Liver (tissue), 9 donors: ENCODE measurements around the gene HCLS1. TPM values are rescaled to one million over a fixed set of nuclear protein-coding genes. Genes with fewer than 3 reads are reported as not detected.

Experiments
- DNase-seq: peaks from one replicate; pipeline ENCODE4 v3.0.0-alpha.2; 2017; ENCODE audit warnings: low spot score
- H3K27ac ChIP-seq, 2 donors: one replicate each; pipeline ENCODE4 v1.7.0; 2013; ENCODE audit warnings: inconsistent platforms in 2 of 2, low read length in 2 of 2, control low read depth in 1 of 2, low read depth in 1 of 2, mild to moderate bottlenecking in 1 of 2
- H3K27me3 ChIP-seq, 4 donors: one replicate each; pipeline versions ENCODE4 v1.6.1 to v1.7.0; 2013; ENCODE audit warnings: low read length in 3 of 4, inconsistent platforms in 1 of 4, mild to moderate bottlenecking in 1 of 4, moderate library complexity in 1 of 4; ENCODE audit not compliant: control insufficient read depth in 4 of 4, insufficient read depth in 4 of 4
- H3K36me3 ChIP-seq, 4 donors: one replicate each; pipeline versions ENCODE4 v1.6.1 to v1.7.0; 2013; ENCODE audit warnings: low read length in 3 of 4, mild to moderate bottlenecking in 3 of 4, low read depth in 1 of 4, moderate library complexity in 1 of 4; ENCODE audit not compliant: control insufficient read depth in 4 of 4, insufficient read depth in 3 of 4
- H3K4me1 ChIP-seq, 4 donors: one replicate each; pipeline versions ENCODE4 v1.6.1 to v1.7.0; 2013; ENCODE audit warnings: low read length in 3 of 4, mild to moderate bottlenecking in 3 of 4, moderate library complexity in 1 of 4; ENCODE audit not compliant: control insufficient read depth in 4 of 4, insufficient read depth in 4 of 4
- H3K4me3 ChIP-seq, 3 donors: one replicate each; pipeline versions ENCODE4 v1.6.1 to v1.7.0; 2013; ENCODE audit warnings: low read length in 3 of 3, control low read depth in 1 of 3, low read depth in 1 of 3, mild to moderate bottlenecking in 1 of 3
- H3K9ac ChIP-seq, 2 donors: one replicate each; pipeline ENCODE4 v1.7.0; 2013; ENCODE audit warnings: low read length in 2 of 2, mild to moderate bottlenecking in 2 of 2, moderate library complexity in 2 of 2, control low read depth in 1 of 2, low read depth in 1 of 2
- H3K9me3 ChIP-seq, 4 donors: one replicate each; pipeline versions ENCODE4 v1.6.1 to v1.7.0; 2013; ENCODE audit warnings: low read length in 3 of 4; ENCODE audit not compliant: control insufficient read depth in 4 of 4
- ATF3 ChIP-seq: IDR thresholded peaks from 2 replicates; pipeline ENCODE4 v1.6.1; 2016; ENCODE audit warnings: antibody characterized with exemption
- EGR1 ChIP-seq, 2 donors: IDR thresholded peaks; 2 replicates each; pipeline ENCODE4 v1.6.1; 2016 to 2018; ENCODE audit warnings: antibody characterized with exemption in 2 of 2, low read depth in 2 of 2
- FOXA1 ChIP-seq: IDR thresholded peaks from 2 replicates; pipeline ENCODE4 v1.6.1; 2016; ENCODE audit warnings: antibody characterized with exemption
- GABPA ChIP-seq, 2 donors: IDR thresholded peaks in 1 of 2; conservative IDR thresholded peaks in 1 of 2; 2 replicates each; pipeline ENCODE4 v1.6.1; 2016; ENCODE audit warnings: antibody characterized with exemption in 2 of 2, mild to moderate bottlenecking in 1 of 2, moderate library complexity in 1 of 2
- HNF4A ChIP-seq, 2 donors: conservative IDR thresholded peaks; 2 replicates each; pipeline ENCODE4 v1.6.1; 2016; ENCODE audit warnings: antibody characterized with exemption in 2 of 2, mild to moderate bottlenecking in 2 of 2
- NR2F2 ChIP-seq: IDR thresholded peaks from 2 replicates; pipeline ENCODE4 v1.6.1; 2016; ENCODE audit warnings: antibody characterized with exemption
- RAD21 ChIP-seq, 2 donors: IDR thresholded peaks; 2 replicates each; pipeline ENCODE4 v1.6.1; 2016; ENCODE audit warnings: antibody characterized with exemption in 2 of 2, mild to moderate bottlenecking in 2 of 2
- REST ChIP-seq: IDR thresholded peaks from 2 replicates; pipeline ENCODE4 v1.6.1; 2016; ENCODE audit warnings: antibody characterized with exemption, mild to moderate bottlenecking
- RXRA ChIP-seq, 2 donors: IDR thresholded peaks; 2 replicates each; pipeline ENCODE4 v1.6.1; 2017 to 2018; ENCODE audit warnings: antibody characterized with exemption in 2 of 2, mild to moderate bottlenecking in 1 of 2
- SP1 ChIP-seq: IDR thresholded peaks from 2 replicates; pipeline ENCODE4 v1.6.1; 2018; ENCODE audit warnings: antibody characterized with exemption, mild to moderate bottlenecking
- TAF1 ChIP-seq: conservative IDR thresholded peaks from 2 replicates; pipeline ENCODE4 v1.6.1; 2016; ENCODE audit warnings: antibody characterized with exemption, mild to moderate bottlenecking
- WGBS: extraction: QIAGEN DNeasy Blood & Tissue Kit; methylation state at CpG from one replicate; pipeline ENCODE4 v1.1.7; 2013; 5-methylcytosine and 5-hydroxymethylcytosine counted together
- polyA plus RNA-seq, 2 donors: library from polyadenylated mRNA; stranded (reverse) in 1 of 2; unstranded in 1 of 2; fragments of 200-250 nt in 1 of 2; fragments of >200 nt in 1 of 2; fragmentation: Nextera tagmentation in 1 of 2; extraction: Ambion mirVana in 1 of 2; gene quantifications; one replicate each; pipeline versions ENCODE4 v1.2.1 to v1.2.3, GENCODE V29; 2013 to 2015
- total RNA-seq, 2 donors: library from RNA; depleted of rRNA; stranded (reverse); fragments of >200 nt; gene quantifications; one replicate each; pipeline ENCODE4 v1.2.3, GENCODE V29; 2014
- donor health status: healthy.
- donor health status: healthy.
- donor health status: healthy.
- donor health status: healthy.
- donor health status: healthy.

The HCLS1 gene
- total and polyA plus RNA-seq, 4 donors = 17.2 to 39.8 (median 22.5) TPM

- H3K27ac ChIP-seq = no peak overlapping the region
- no peak overlapping the region for H3K9ac ChIP-seq
- no peaks in the 10 kb centered on the region for H3K9me3 ChIP-seq
- WGBS = 63% methylated on average over 6 of the region's 6 CpGs
- peaks cover 0 to 13% (median 10%) of the 10 kb centered on the region in 4 donors for H3K36me3 ChIP-seq
- H3K27me3 ChIP-seq = no peaks in the 10 kb centered on the region
- TF ChIP-seq SP1 (peak; percentile 32), RAD21 (IDR thresholded peaks at IDR 0.05) (peak; percentile 32 to 60), NR2F2 (peak; percentile 58), HNF4A (conservative IDR thresholded peaks at IDR 0.05) (peak in 1 of 2 donors; percentile 9), RXRA (IDR thresholded peaks at IDR 0.05) (peak; percentile 16 to 42), EGR1 (IDR thresholded peaks at IDR 0.05; ENCODE audit: low read depth in 2 of 2) (no peak)
- DNase-seq = no peak
- no peak overlapping the region for H3K4me3 ChIP-seq
- H3K4me1 ChIP-seq = peaks cover 0 to 6% (median 0%) of the 10 kb centered on the region in 4 donors
Observed at GRCh38 chr3:121648219-121648958, 12.3 kb downstream of the HCLS1 start.

GRCh38 chr3:121645054-121645453 lies 15.6 kb downstream of the HCLS1 start:
- WGBS = 96% methylated on average over 5 of the region's 5 CpGs
- TF ChIP-seq ATF3 (no peak), FOXA1 (no peak), HNF4A (conservative IDR thresholded peaks at IDR 0.05) (no peak), REST (no peak), GABPA (IDR thresholded peaks at IDR 0.05 in 1 of 2, conservative IDR thresholded peaks at IDR 0.05 in 1 of 2) (no peak), RAD21 (IDR thresholded peaks at IDR 0.05) (no peak), EGR1 (IDR thresholded peaks at IDR 0.05; ENCODE audit: low read depth in 2 of 2) (no peak), TAF1 (no peak), NR2F2 (no peak)
- no peaks in the 10 kb centered on the region for H3K9me3 ChIP-seq

GRCh38 chr3:121642601-121643314 lies 17.9 kb downstream of the HCLS1 start:
- 55% methylated on average over 9 of the region's 9 CpGs for WGBS
- no peaks in the 10 kb centered on the region for H3K4me1 ChIP-seq
- no peak overlapping the region for H3K27ac ChIP-seq
- no peaks in the 10 kb centered on the region for H3K9me3 ChIP-seq
- H3K27me3 ChIP-seq = no peaks in the 10 kb centered on the region
- no peak overlapping the region for H3K4me3 ChIP-seq
- no peak for DNase-seq
- H3K9ac ChIP-seq = no peak overlapping the region
- TF ChIP-seq RXRA (IDR thresholded peaks at IDR 0.05) = peak in 1 of 2 donors; percentile 34
- TF ChIP-seq ATF3 = no peak
- H3K36me3 ChIP-seq = peaks cover 0 to 18% (median 15%) of the 10 kb centered on the region in 4 donors

More at GRCh38 chr3:121645054-121645453, 15.6 kb downstream of the HCLS1 start:
- Histone ChIP-seq H3K27me3 (no peaks in the 10 kb centered on the region), H3K4me1 (peaks cover 0 to 6% (median 0%) of the 10 kb centered on the region in 4 donors), H3K36me3 (peaks cover 0 to 15% (median 12%) of the 10 kb centered on the region in 4 donors), H3K27ac (no peak overlapping the region), H3K9ac (no peak overlapping the region), H3K4me3 (no peak overlapping the region)
- no peak for DNase-seq
